ENCODE measurements around the gene ATG2B.

Gene ATG2B

GRCh38 chr14:96242126-96242525 lies 121.0 kb downstream of the ATG2B start:
- no peaks in the 10 kb centered on the region for H3K27me3 ChIP-seq (ENCODE audit: insufficient read depth, low read length, poor library complexity, severe bottlenecking)
- H3K36me3 ChIP-seq (ENCODE audit: insufficient read depth, low read length): no peaks in the 10 kb centered on the region
- no peaks in the 10 kb centered on the region for H3K4me1 ChIP-seq (ENCODE audit: insufficient read depth, low read length, poor library complexity, severe bottlenecking)
- H3K4me3 ChIP-seq (ENCODE audit: low read length, poor library complexity, severe bottlenecking): no peak overlapping the region
- H3K4me2 ChIP-seq (ENCODE audit: low read depth, low read length, poor library complexity, severe bottlenecking): no peak overlapping the region
- no peaks in the 10 kb centered on the region for H4K20me1 ChIP-seq (ENCODE audit: insufficient read depth, low read length, poor library complexity, severe bottlenecking)
- H3K9me3 ChIP-seq (ENCODE audit: insufficient read depth, low read depth, low read length): peaks cover 8% of the 10 kb centered on the region; the same call in 1 of the 2 replicates
- no peak for TF ChIP-seq CTCF (conservative IDR thresholded peaks at IDR 0.05; ENCODE audit: low read length)
- TF ChIP-seq EZH2phosphoT487 (IDR thresholded peaks at IDR 0.05; ENCODE audit: borderline replicate concordance): no peak
- H3K9ac ChIP-seq (ENCODE audit: low read depth, low read length, poor library complexity, severe bottlenecking): no peak overlapping the region
- no peaks in the 10 kb centered on the region for H3K79me2 ChIP-seq (ENCODE audit: insufficient read depth, low read length)
- H3K9me2 ChIP-seq (replicated peaks; ENCODE audit: low read depth, low read length): no peaks in the 10 kb centered on the region
- no peak overlapping the region for H2AFZ ChIP-seq (ENCODE audit: low read length)
- no peaks in the 10 kb centered on the region for H3F3A ChIP-seq (ENCODE audit: low read depth)

GRCh38 chr14:96240641-96241040 lies 122.5 kb downstream of the ATG2B start:
- Histone ChIP-seq H3F3A (ENCODE audit: low read depth) (no peaks in the 10 kb centered on the region), H3K9me2 (replicated peaks; ENCODE audit: low read depth, low read length) (no peaks in the 10 kb centered on the region), H3K9ac (ENCODE audit: low read depth, low read length, poor library complexity, severe bottlenecking) (no peak overlapping the region), H3K79me2 (ENCODE audit: insufficient read depth, low read length) (no peaks in the 10 kb centered on the region), H3K4me1 (ENCODE audit: insufficient read depth, low read length, poor library complexity, severe bottlenecking) (no peaks in the 10 kb centered on the region), H2AFZ (ENCODE audit: low read length) (no peak overlapping the region), H3K36me3 (ENCODE audit: insufficient read depth, low read length) (no peaks in the 10 kb centered on the region), H4K20me1 (ENCODE audit: insufficient read depth, low read length, poor library complexity, severe bottlenecking) (no peaks in the 10 kb centered on the region), H3K9me3 (ENCODE audit: insufficient read depth, low read depth, low read length) (peaks cover 8% of the 10 kb centered on the region; the same call in 1 of the 2 replicates), H3K4me2 (ENCODE audit: low read depth, low read length, poor library complexity, severe bottlenecking) (no peak overlapping the region), H3K4me3 (ENCODE audit: low read length, poor library complexity, severe bottlenecking) (no peak overlapping the region), H3K27me3 (ENCODE audit: insufficient read depth, low read length, poor library complexity, severe bottlenecking) (no peaks in the 10 kb centered on the region)
- TF ChIP-seq EZH2phosphoT487 (IDR thresholded peaks at IDR 0.05; ENCODE audit: borderline replicate concordance): no peak
- no peak for TF ChIP-seq CTCF (conservative IDR thresholded peaks at IDR 0.05; ENCODE audit: low read length)

GRCh38 chr14:96239711-96240141 lies 123.4 kb downstream of the ATG2B start:
- Histone ChIP-seq H3K27me3 (ENCODE audit: insufficient read depth, low read length, poor library complexity, severe bottlenecking) (no peaks in the 10 kb centered on the region), H3K4me1 (ENCODE audit: insufficient read depth, low read length, poor library complexity, severe bottlenecking) (no peaks in the 10 kb centered on the region), H3K9me3 (ENCODE audit: insufficient read depth, low read depth, low read length) (peaks cover 8% of the 10 kb centered on the region; the same call in 1 of the 2 replicates), H3K4me2 (ENCODE audit: low read depth, low read length, poor library complexity, severe bottlenecking) (no peak overlapping the region), H4K20me1 (ENCODE audit: insufficient read depth, low read length, poor library complexity, severe bottlenecking) (no peaks in the 10 kb centered on the region), H3K9me2 (replicated peaks; ENCODE audit: low read depth, low read length) (no peaks in the 10 kb centered on the region), H3F3A (ENCODE audit: low read depth) (no peaks in the 10 kb centered on the region), H3K9ac (ENCODE audit: low read depth, low read length, poor library complexity, severe bottlenecking) (no peak overlapping the region), H3K4me3 (ENCODE audit: low read length, poor library complexity, severe bottlenecking) (no peak overlapping the region), H3K36me3 (ENCODE audit: insufficient read depth, low read length) (no peaks in the 10 kb centered on the region), H3K79me2 (ENCODE audit: insufficient read depth, low read length) (no peaks in the 10 kb centered on the region), H2AFZ (ENCODE audit: low read length) (no peak overlapping the region)
- TF ChIP-seq CTCF (conservative IDR thresholded peaks at IDR 0.05; ENCODE audit: low read length): no peak
- no peak for TF ChIP-seq EZH2phosphoT487 (IDR thresholded peaks at IDR 0.05; ENCODE audit: borderline replicate concordance)

Measured in Loucy (cell line).